IPS-NIHi11 (cell line): ENCODE results near the gene KCNIP3.

ENCODE experiments used
- DNase-seq: peaks from one replicate; pipeline ENCODE4 v3.0.0; 2012; ENCODE audit warnings: mixed read lengths, low spot score

Gene KCNIP3

GRCh38 chr2:95275151-95275515 lies 22.0 kb upstream of the KCNIP3 start:
- no peak for DNase-seq

- no peak for DNase-seq
These were observed 21.4 kb upstream of the KCNIP3 start for GRCh38 chr2:95275601-95276243.

DNA sequence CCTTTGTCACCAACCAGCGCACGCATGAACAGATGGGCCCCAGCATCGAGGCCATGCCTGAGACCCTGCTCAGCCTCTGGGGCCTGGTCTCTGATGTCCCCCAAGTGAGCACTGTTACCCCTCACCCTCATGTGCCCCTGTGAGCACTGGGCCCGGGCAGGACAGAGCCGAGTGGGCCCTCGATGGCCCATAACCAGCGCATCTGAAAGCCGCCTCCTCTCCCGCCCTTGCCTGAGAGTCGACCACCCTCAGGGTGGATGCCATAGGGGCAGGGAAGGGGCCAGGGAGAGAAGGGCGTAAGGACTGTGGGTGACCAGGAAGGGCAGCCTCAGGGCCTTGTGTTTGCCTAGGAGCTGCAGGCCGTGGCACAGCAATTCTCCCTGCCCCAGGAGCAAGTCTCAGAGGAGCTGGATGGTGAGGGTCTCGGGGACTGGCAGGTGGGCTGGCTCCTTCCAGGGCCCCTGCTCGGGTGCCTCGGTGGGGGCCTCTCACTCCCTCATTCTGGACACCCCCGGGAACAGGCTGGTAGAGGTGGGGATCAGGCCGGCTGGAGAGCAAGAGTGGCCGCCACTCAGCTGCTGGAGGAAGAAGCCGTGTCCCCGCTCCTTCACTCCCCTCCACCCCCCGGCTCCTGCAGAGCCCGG lies 20.8 kb upstream of the KCNIP3 start:
- no peak for DNase-seq

DNA sequence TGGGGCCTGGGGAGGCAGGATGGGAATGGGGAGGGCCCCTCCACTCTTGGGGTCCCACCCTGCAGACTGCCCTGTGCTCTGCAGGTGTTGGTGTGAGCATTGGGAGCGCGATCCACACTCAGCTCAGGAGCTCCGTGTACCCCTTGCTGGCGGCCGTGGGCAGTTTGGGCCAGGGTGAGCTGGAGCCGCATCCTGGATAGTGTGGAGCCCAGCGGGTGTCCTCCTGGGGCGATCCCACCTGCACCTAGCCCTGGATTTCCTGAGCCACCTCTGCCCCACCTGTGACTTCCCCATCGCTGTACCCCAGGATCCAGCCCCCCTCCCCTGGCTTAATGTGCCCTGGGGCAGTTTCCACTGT lies 20.3 kb upstream of the KCNIP3 start:
- DNase-seq, result no peak

DNA sequence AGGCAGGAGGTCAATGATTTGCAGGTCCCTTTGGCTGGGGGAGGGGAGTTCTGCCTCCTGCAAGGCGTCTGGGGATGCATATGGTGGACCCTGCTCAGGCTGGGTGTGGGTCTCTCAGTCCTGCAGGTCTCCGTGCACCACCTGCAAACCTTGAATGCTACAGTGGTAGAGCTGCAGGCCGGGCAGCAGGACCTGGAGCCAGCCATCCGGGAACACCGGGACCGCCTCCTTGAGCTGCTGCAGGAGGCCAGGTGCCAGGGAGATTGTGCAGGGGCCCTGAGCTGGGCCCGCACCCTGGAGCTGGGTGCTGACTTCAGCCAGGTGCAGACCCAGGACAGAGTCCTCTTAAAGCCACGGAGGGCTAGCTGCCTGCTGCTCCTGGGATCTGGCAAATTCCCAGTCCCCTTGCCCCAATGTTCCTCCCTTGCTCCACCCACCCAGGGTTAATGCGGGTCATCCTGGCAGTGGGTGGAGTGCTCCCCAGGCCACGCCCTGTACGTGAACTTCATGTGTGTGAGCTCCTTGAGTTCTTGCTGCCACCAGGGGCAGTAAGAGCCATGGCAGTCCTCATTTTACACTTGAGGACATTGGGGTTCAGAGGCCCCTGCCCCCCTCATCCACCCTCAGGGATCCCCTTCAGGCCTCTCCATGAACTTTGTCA lies 19.8 kb upstream of the KCNIP3 start:
- peak; percentile 76 for DNase-seq

- DNase-seq, result no peak
These were observed 19.1 kb upstream of the KCNIP3 start for GRCh38 chr2:95278051-95278471.

GRCh38 chr2:95278637-95279225 lies 18.4 kb upstream of the KCNIP3 start:
- DNase-seq, result no peak

DNA sequence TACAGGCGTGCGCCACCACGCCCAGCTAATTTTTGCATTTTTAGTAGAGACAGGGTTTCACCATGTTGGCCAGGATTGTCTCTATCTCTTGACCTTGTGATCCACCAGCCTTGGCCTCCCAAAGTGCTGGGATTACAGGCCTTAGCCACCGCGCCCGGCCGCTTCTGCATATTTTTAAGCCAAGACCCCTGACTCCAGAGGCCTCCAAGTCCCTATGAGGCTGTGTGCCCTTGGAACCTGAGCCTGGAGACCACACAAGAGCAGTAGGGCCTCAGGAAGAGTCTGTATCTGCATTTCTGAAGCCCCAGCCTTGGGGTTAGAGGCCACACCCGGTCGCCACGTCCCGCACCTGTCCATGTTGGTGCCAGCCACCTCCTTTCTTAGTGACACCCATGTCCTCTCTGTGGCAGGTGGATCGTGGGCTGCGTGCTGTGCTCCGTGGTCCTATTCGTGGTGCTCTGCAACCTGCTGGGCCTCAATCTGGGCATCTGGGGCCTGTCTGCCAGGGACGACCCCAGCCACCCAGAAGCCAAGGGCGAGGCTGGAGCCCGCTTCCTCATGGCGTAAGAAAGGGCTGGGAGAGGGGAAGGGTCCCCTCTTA lies 17.6 kb upstream of the KCNIP3 start:
- no peak for DNase-seq

- no peak for DNase-seq
These were observed 16.1 kb upstream of the KCNIP3 start for GRCh38 chr2:95281071-95281470.

- DNase-seq, result no peak
These were observed 15.4 kb upstream of the KCNIP3 start for GRCh38 chr2:95281786-95282185.

- DNase-seq, result no peak
These were observed 14.7 kb upstream of the KCNIP3 start for GRCh38 chr2:95282458-95282857.

DNA sequence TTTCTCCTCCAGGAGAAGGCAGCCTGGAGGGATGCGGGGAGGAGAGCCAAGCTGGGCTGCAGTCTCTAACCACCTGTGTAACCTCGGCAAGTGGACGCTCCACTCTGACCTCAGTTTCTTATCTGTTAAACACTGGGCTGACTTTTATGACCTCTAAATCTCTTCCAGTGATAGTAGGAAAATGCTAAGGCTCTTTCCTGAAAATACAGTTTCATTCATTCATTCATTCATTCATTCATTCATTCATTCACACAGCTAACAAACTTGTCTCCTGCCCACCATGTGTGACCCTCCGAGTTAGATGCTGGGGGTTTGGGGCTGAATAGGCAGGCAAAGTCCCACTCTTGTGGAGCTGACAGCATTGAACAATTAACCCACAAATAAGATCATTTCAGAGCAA lies 13.6 kb upstream of the KCNIP3 start:
- no peak for DNase-seq

DNA sequence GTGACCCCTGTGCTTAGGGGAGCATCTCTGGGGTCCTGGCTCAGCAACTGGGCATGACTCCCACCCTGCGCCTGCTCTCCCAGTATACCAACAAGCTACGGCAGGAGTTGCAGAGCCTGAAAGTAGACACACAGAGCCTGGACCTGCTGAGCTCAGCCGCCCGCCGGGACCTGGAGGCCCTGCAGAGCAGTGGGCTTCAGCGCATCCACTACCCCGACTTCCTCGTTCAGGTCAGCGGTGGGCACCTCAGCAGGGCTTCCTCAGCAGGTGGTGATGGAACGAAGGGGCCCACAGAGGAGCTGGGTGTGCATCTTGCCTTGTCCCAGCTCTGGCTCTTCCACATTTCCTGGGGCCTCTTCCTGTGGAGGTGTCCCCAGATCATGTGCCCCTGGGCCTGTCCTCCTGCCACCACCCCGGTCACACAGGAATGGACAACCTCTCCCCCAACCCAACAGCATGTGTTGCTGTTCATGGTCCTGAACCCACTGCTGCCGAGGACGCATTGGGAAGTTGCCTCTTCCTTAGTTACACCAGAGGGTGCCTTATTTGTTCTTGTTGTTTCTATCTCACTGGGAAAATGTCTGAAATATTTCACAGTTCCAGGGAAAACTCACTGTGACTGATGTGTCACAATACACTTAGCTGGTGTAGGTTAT lies 12.1 kb upstream of the KCNIP3 start:
- DNase-seq, result peak; percentile 68

- no peak for DNase-seq
These were observed 11.6 kb upstream of the KCNIP3 start for GRCh38 chr2:95285542-95285932.

DNA sequence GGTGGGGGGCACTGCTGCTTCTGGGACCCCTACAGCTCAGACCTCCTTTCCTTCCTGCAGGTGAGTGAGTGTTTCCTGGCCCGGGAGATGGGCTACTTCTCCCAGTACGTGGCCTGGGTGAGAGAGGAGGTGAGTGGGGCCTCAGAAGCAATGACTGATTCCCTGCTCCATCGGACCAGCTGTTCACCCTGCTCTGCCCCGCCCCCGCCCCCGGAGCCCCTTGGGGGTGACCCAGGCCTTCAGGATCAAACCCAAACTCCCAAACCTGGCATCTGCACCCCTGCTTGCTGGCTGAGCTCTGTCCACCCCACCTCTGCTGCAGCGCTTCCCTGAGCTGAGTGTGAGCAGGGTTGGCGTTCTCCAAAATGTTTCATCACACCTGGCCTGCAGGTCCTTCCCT lies 9.8 kb upstream of the KCNIP3 start:
- no peak for DNase-seq

DNA sequence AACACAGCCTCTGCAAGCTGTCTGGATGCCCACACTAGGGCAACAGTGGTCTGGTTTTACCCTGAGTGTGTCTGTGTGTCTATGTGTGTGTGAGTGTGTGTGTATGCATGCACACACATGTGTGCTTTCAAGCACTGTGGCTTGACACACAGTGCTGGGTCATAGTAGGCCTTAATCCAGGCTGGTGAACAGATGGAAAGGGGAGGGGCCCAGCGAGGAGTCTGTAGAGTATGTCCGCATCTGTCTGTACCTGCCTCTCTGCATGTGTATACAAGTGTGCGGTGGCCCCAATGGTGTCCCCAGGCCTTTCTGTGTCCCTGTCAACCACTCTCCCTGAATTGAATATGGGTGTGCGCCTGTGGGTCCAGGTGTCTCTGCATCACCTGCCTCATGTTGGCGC lies 9.3 kb upstream of the KCNIP3 start:
- no peak for DNase-seq

- peak; percentile 61 for DNase-seq
These were observed 7.9 kb upstream of the KCNIP3 start for GRCh38 chr2:95289253-95289652.

- DNase-seq, result no peak
These were observed 5.9 kb upstream of the KCNIP3 start for GRCh38 chr2:95291222-95291621.

GRCh38 chr2:95292623-95293260 lies 4.4 kb upstream of the KCNIP3 start:
- no peak for DNase-seq

GRCh38 chr2:95294579-95295250 lies 2.4 kb upstream of the KCNIP3 start:
- no peak for DNase-seq

- DNase-seq, result no peak
These were observed 1.8 kb upstream of the KCNIP3 start for GRCh38 chr2:95295376-95295775.
